ENCODE results near the gene TOMM5. TPM values are rescaled to one million over a fixed set of nuclear protein-coding genes. Genes with fewer than 3 reads are reported as not detected.
A peak's percentile ranks its signal among the peaks of the same experiment; 100 is the strongest.
"Not testable (repeated sequence)": the region's sequence is repeated elsewhere in the genome, so short reads cannot be mapped to it uniquely, and the experiment has no call there.

TOMM5 gene
- total RNA-seq, 1 donor from 2014 or later, result 86.5 TPM

GRCh38 chr9:37617161-37617560, 24.8 kb upstream of the TOMM5 start:
- no peak for DNase-seq (ENCODE audit: extremely low read depth, low read depth, low spot score)

GRCh38 chr9:37611961-37612360, 19.6 kb upstream of the TOMM5 start:
- no peak for DNase-seq (ENCODE audit: extremely low read depth, low read depth, low spot score)

GRCh38 chr9:37611014-37611413, 18.6 kb upstream of the TOMM5 start:
- no peak for DNase-seq (ENCODE audit: extremely low read depth, low read depth, low spot score)

- DNase-seq (ENCODE audit: extremely low read depth, low read depth, low spot score), result no peak
These were observed 17.5 kb upstream of the TOMM5 start for GRCh38 chr9:37609735-37610397.

- DNase-seq (ENCODE audit: extremely low read depth, low read depth, low spot score), result no peak
These were observed 15.9 kb upstream of the TOMM5 start for GRCh38 chr9:37608250-37608649.

- DNase-seq (ENCODE audit: extremely low read depth, low read depth, low spot score), result no peak
These were observed 11.9 kb upstream of the TOMM5 start for GRCh38 chr9:37604296-37604695.

GRCh38 chr9:37602817-37603216, 10.4 kb upstream of the TOMM5 start:
- DNase-seq (ENCODE audit: extremely low read depth, low read depth, low spot score), result no peak

GRCh38 chr9:37602061-37602460, 9.7 kb upstream of the TOMM5 start:
- not testable (repeated sequence) for DNase-seq (ENCODE audit: extremely low read depth, low read depth, low spot score)

- DNase-seq (ENCODE audit: extremely low read depth, low read depth, low spot score), result no peak
These were observed 4.1 kb upstream of the TOMM5 start for GRCh38 chr9:37596504-37596903.

- DNase-seq (ENCODE audit: extremely low read depth, low read depth, low spot score), result no peak
These were observed 1.6 kb upstream of the TOMM5 start for GRCh38 chr9:37593883-37594448.

GRCh38 chr9:37587521-37587920, 4.9 kb downstream of the TOMM5 start:
- DNase-seq (ENCODE audit: extremely low read depth, low read depth, low spot score), result no peak

- no peak for DNase-seq (ENCODE audit: extremely low read depth, low read depth, low spot score)
These were observed 8.8 kb downstream of the TOMM5 start for GRCh38 chr9:37583522-37584121.

GRCh38 chr9:37582548-37583157, 9.7 kb downstream of the TOMM5 start:
- DNase-seq (ENCODE audit: extremely low read depth, low read depth, low spot score), result peak; percentile 52

GRCh38 chr9:37575921-37576721, 16.3 kb downstream of the TOMM5 start, which contains the start of gene FBXO10:
Gene FBXO10, minus strand, starts transcription at chr9:37576380. Its CDS starts 34,612 bp downstream, at chr9:37541768.
- no peak for DNase-seq (ENCODE audit: extremely low read depth, low read depth, low spot score)

- no peak for DNase-seq (ENCODE audit: extremely low read depth, low read depth, low spot score)
These were observed 16.9 kb downstream of the TOMM5 start for GRCh38 chr9:37575511-37575914.

GRCh38 chr9:37575001-37575400, 17.4 kb downstream of the TOMM5 start:
- no peak for DNase-seq (ENCODE audit: extremely low read depth, low read depth, low spot score)

- no peak for DNase-seq (ENCODE audit: extremely low read depth, low read depth, low spot score)
These were observed 18.1 kb downstream of the TOMM5 start for GRCh38 chr9:37574241-37574721.

- no peak for DNase-seq (ENCODE audit: extremely low read depth, low read depth, low spot score)
These were observed 21.1 kb downstream of the TOMM5 start for GRCh38 chr9:37571282-37571681.

- DNase-seq (ENCODE audit: extremely low read depth, low read depth, low spot score), result no peak
These were observed 25.7 kb downstream of the TOMM5 start for GRCh38 chr9:37566716-37567115.

- DNase-seq (ENCODE audit: extremely low read depth, low read depth, low spot score), result no peak
These were observed 26.5 kb downstream of the TOMM5 start for GRCh38 chr9:37565661-37566618.
